A549 (cell line): Measurements from ENCODE around the gene IGSF9. TPM values are rescaled to one million over a fixed set of nuclear protein-coding genes. Genes with fewer than 3 reads are reported as not detected.

Experiments used
- ATAC-seq, 2 experiments: fragments of 200-7000 bp in 1 of 2; fragments of >200 bp in 1 of 2; cut with Nextera tagmentation in 1 of 2; cut with Tn5 transposase in 1 of 2; 3 replicates each; pipeline versions ENCODE4 v1.8.0 to v1.9.1; 2018 to 2020; ENCODE audit warnings: mild to moderate bottlenecking in 1 of 2, moderate library complexity in 1 of 2
- CTCF ChIA-PET: fragments of 300-600 bp; sonication (Branson Sonifier 250); formaldehyde crosslinking; extraction: SDS; loops from one replicate; lab custom pipeline; 2021; ENCODE audit warnings: antibody characterized with exemption, inconsistent platforms; lab: Yijun Ruan, JAX
- POLR2A ChIA-PET: fragments of 350-600 bp; formaldehyde crosslinking; extraction: SDS; loops from one replicate; lab custom pipeline; 2021; ENCODE audit warnings: antibody characterized with exemption, inconsistent platforms; lab: Yijun Ruan, JAX
- DNase-seq, 2 experiments: peaks; one replicate each; pipeline versions ENCODE4 v3.0.0 to v3.0.0-alpha.2; 2011 to 2016; ENCODE audit warnings: low read depth in 1 of 2, low spot score in 1 of 2
- FAIRE-seq: peaks from 2 replicates; lab custom pipeline; 2011; peaks lifted over from hg19 to GRCh38; lab: Jason Lieb, UNC
- H3K27ac ChIP-seq, 2 experiments: fragments of >200 bp; sonication (Bioruptor Twin); formaldehyde crosslinking; 3 replicates each; pipeline ENCODE4 v1.5.1; 2016 to 2017
- H3K4me1 ChIP-seq: fragments of >200 bp; sonication (Bioruptor Twin); formaldehyde crosslinking; 3 replicates; pipeline ENCODE4 v1.6.1; 2016
- H3K4me2 ChIP-seq: fragments of >200 bp; sonication (Bioruptor Twin); formaldehyde crosslinking; 3 replicates; pipeline ENCODE4 v1.6.1; 2016
- H3K4me3 ChIP-seq: fragments of >200 bp; sonication (Bioruptor Twin); formaldehyde crosslinking; 3 replicates; pipeline ENCODE4 v1.5.1; 2016
- H3K9me3 ChIP-seq: fragments of >200 bp; sonication (Bioruptor Twin); formaldehyde crosslinking; 3 replicates; pipeline ENCODE4 v1.6.1; 2016
- BHLHE40 ChIP-seq: IDR thresholded peaks from 2 replicates; pipeline ENCODE4 v1.6.1; 2012; ENCODE audit warnings: low read depth, low read length, inconsistent platforms
- CTCF ChIP-seq: fragments of >200 bp; sonication (Bioruptor Twin); formaldehyde crosslinking; IDR thresholded peaks from 3 replicates; pipeline ENCODE4 v1.5.1; 2016
- EHF ChIP-seq: fragments of 250-450 bp; sonication (Bioruptor Pico); IDR thresholded peaks from 2 replicates; pipeline ENCODE4 v1.5.0; 2020; ENCODE audit warnings: mild to moderate bottlenecking
- GATA3 ChIP-seq: IDR thresholded peaks from 2 replicates; pipeline ENCODE4 v1.6.1; 2012; ENCODE audit warnings: borderline replicate concordance
- HMGXB4 ChIP-seq: fragments of 250-450 bp; sonication (Bioruptor Pico); IDR thresholded peaks from 2 replicates; pipeline ENCODE4 v1.5.0; 2021; ENCODE audit warnings: mild to moderate bottlenecking, moderate library complexity, borderline replicate concordance
- JUNB ChIP-seq: fragments of >200 bp; sonication (Bioruptor Twin); formaldehyde crosslinking; IDR thresholded peaks from 2 replicates; pipeline ENCODE4 v1.6.1; 2016
- MYC ChIP-seq: IDR thresholded peaks from 2 replicates; pipeline ENCODE4 v1.6.1; 2012; ENCODE audit warnings: mild to moderate bottlenecking, inconsistent platforms, low read length, improper control_type of control experiment, borderline replicate concordance
- POLR2A ChIP-seq: IDR thresholded peaks from 2 replicates; pipeline ENCODE4 v1.6.1; 2012; ENCODE audit warnings: mild to moderate bottlenecking, low read length
- REST ChIP-seq: fragments of 200-600 bp; sonication (generic); IDR thresholded peaks from 2 replicates; pipeline ENCODE4 v1.6.1; 2016; ENCODE audit warnings: antibody characterized with exemption, mild to moderate bottlenecking, moderate library complexity
- ZSCAN20 ChIP-seq: fragments of 250-450 bp; sonication (Bioruptor Pico); IDR thresholded peaks from 2 replicates; pipeline ENCODE4 v1.8.0; 2022; ENCODE audit warnings: mild to moderate bottlenecking, moderate library complexity
- whole genome bisulfite sequencing: methylation state at CpG from one replicate; pipeline ENCODE4 v1.1.6; 2017; ENCODE audit errors: missing lambda C conversion rate; 5-methylcytosine and 5-hydroxymethylcytosine counted together
- polyA plus RNA-seq, 4 experiments: library from polyadenylated mRNA; depleted of rRNA in 3 of 4; stranded (reverse); fragments of >200 nt; fragmentation: RNase III in 1 of 4; extraction: RNeasy Plus Mini Kit Qiagen cat#74134 plus additional on column Dnase treatment in 1 of 4; gene quantifications; 2 replicates in 3 of 4; 3 replicates in 1 of 4; pipeline ENCODE4 v1.2.3, GENCODE V29; 2011 to 2017
- TF ChIP-seq, protein P1 (sequence below): IDR thresholded peaks from 2 replicates; pipeline ENCODE4 v1.6.1; 2012
- TF ChIP-seq, protein P2 (sequence below): IDR thresholded peaks from 2 replicates; pipeline ENCODE4 v1.6.1; 2012
- TF ChIP-seq, protein P3 (sequence below): IDR thresholded peaks from 2 replicates; pipeline ENCODE4 v1.6.1; 2012; ENCODE audit warnings: low read depth, borderline replicate concordance
- TF ChIP-seq, protein P4 (sequence below): fragments of 250-450 bp; sonication (Bioruptor Pico); IDR thresholded peaks from 2 replicates; pipeline ENCODE4 v1.5.0; 2020; ENCODE audit warnings: low read depth, mild to moderate bottlenecking, moderate library complexity
- TF ChIP-seq, protein P5 (sequence below): fragments of 450-650 bp; IDR thresholded peaks from 2 replicates; pipeline ENCODE4 v1.6.1; 2014; ENCODE audit warnings: antibody characterized with exemption

The IGSF9 gene
- polyA plus RNA-seq, 2 of the 4 experiments (the other 2 are of a cell fraction) = 0.06 to 0.54 TPM

- CTCF ChIA-PET = interaction anchor here (1.2 to 1.3 kb wide), 2 partner anchors 19 to 37 kb away, joined by 3 to 8 read pairs; no protein-coding TSS in a partner anchor
- Histone ChIP-seq H3K4me3 (no peak overlapping the region), H3K9me3 (peaks cover 3% of the 10 kb centered on the region; the same call in 1 of the 3 replicates), H3K4me1 (peaks cover 14% of the 10 kb centered on the region), H3K4me2 (peak overlapping the region; percentile 16; the same call in 1 of the 3 replicates), H3K27ac (no peak overlapping the region)
- WGBS = 33% methylated on average over 9 of the region's 9 CpGs
- peak; percentile 21; the same call in 1 of the 2 replicates for TF ChIP-seq MYC
- TF ChIP-seq GATA3 = peak; percentile 64
- TF ChIP-seq, protein P1, sequence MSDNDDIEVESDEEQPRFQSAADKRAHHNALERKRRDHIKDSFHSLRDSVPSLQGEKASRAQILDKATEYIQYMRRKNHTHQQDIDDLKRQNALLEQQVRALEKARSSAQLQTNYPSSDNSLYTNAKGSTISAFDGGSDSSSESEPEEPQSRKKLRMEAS = peak; percentile 66
- no peak for TF ChIP-seq HMGXB4
- peak in 1 of 2 experiments; percentile 58 for DNase-seq
- POLR2A ChIA-PET = no interaction called here
- peak; percentile 60 to 85; a peak in 5 of 6 replicates for ATAC-seq
- no peak for FAIRE-seq
Measured at GRCh38 chr1:159970932-159971342, 25.5 kb upstream of the IGSF9 start.

DNA sequence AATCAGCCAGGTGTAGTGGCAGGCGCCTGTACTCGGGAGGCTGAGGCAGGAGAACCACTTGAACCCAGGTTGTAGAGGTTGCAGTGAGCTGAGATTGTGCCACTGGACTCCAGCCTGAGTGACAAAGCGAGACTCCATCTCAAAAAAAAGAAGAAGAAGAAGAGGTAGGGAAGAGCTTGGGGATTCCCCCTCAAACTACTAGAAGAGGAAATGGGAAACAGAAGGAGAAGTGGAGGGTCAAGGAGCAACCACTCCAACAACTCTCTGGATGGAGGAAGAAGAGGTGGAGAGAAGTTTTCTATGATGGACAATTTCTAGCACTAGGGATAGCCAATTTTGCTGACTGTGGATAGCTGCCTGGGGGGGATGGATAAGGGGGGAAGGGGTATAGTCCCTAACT is 23.5 kb upstream of the IGSF9 start:
- H3K4me1 ChIP-seq = peaks cover 14% of the 10 kb centered on the region
- no peak overlapping the region for H3K4me3 ChIP-seq
- DNase-seq = no peak
- WGBS = 61% methylated on average over 3 of the region's 3 CpGs
- POLR2A ChIA-PET = interaction anchor here (0.6 kb wide), 1 partner anchor 145 kb away, joined by 3 read pairs; no protein-coding TSS in a partner anchor
- no peak for FAIRE-seq
- TF ChIP-seq BHLHE40 (no peak), JUNB (no peak), HMGXB4 (no peak), ZSCAN20 (no peak), REST (no peak), POLR2A (no peak), EHF (no peak), CTCF (no peak)
- TF ChIP-seq, protein P2, sequence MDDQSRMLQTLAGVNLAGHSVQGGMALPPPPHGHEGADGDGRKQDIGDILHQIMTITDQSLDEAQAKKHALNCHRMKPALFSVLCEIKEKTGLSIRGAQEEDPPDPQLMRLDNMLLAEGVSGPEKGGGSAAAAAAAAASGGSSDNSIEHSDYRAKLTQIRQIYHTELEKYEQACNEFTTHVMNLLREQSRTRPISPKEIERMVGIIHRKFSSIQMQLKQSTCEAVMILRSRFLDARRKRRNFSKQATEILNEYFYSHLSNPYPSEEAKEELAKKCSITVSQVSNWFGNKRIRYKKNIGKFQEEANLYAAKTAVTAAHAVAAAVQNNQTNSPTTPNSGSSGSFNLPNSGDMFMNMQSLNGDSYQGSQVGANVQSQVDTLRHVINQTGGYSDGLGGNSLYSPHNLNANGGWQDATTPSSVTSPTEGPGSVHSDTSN = no peak
- TF ChIP-seq, protein P3, sequence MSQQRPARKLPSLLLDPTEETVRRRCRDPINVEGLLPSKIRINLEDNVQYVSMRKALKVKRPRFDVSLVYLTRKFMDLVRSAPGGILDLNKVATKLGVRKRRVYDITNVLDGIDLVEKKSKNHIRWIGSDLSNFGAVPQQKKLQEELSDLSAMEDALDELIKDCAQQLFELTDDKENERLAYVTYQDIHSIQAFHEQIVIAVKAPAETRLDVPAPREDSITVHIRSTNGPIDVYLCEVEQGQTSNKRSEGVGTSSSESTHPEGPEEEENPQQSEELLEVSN = no peak
- TF ChIP-seq, protein P4, sequence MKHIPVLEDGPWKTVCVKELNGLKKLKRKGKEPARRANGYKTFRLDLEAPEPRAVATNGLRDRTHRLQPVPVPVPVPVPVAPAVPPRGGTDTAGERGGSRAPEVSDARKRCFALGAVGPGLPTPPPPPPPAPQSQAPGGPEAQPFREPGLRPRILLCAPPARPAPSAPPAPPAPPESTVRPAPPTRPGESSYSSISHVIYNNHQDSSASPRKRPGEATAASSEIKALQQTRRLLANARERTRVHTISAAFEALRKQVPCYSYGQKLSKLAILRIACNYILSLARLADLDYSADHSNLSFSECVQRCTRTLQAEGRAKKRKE = no peak
- TF ChIP-seq, protein P5, sequence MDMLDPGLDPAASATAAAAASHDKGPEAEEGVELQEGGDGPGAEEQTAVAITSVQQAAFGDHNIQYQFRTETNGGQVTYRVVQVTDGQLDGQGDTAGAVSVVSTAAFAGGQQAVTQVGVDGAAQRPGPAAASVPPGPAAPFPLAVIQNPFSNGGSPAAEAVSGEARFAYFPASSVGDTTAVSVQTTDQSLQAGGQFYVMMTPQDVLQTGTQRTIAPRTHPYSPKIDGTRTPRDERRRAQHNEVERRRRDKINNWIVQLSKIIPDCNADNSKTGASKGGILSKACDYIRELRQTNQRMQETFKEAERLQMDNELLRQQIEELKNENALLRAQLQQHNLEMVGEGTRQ = no peak
- H3K4me2 ChIP-seq = no peak overlapping the region
- no peak overlapping the region for H3K27ac ChIP-seq
- peaks cover 3% of the 10 kb centered on the region; the same call in 1 of the 3 replicates for H3K9me3 ChIP-seq
- CTCF ChIA-PET = interaction anchor here (0.8 to 1.1 kb wide), 2 partner anchors 38 to 39 kb away, joined by 3 read pairs; no protein-coding TSS in a partner anchor
- no peak for ATAC-seq
